ENCODE measurements around the gene AGMAT. TPM values are rescaled to one million over a fixed set of nuclear protein-coding genes. Genes with fewer than 3 reads are reported as not detected.

The AGMAT gene
- total RNA-seq, 2 experiments from 2014 or later: 3.8 to 4.6 TPM

DNA sequence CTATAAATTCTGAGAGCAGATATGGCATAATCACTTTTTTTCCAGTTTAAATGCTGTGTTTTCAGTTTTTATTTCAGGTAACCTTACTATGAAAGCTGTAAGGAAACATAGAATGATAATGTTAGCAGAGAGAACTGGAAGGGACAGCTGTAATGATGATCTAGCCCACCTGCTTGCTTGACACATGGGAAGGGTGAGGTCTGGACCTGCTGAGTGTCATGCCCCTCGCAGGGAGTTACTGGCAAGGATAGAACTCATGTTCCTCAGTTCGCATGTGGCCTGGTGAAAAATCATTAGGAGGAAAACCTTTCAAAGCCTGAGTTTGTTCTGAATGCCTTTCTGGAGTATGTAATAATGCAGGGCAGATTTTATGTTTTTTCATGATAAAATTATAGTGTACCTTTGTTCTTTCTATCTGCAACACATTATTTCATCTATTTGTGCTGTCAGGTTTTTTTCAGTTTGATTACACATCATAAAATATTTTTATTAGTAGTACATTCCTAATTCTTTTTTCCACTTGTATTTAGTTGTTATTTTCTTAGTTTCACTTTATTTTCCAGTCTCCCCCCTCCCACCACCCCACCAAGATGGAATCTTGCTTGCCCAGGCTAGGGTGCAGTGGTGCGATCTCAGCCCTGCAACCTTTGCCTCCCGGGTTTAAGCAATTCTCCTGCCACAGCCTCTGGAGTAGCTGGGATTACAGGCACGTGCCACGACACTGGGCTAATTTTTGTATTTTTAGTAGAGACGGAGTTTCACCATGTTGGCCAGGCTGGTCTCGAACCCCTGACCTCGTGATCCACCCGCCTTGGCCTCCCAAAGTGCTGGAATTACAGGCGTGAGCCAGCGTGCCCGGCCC is 40.4 kb upstream of the AGMAT start:
- Histone ChIP-seq H3K27me3 (ENCODE audit: control insufficient read depth in 1 of 2, insufficient read depth in 2 of 2, low read length in 2 of 2) (no peaks in the 10 kb centered on the region), H3K4me3 (ENCODE audit: low read length) (no peak overlapping the region), H3K36me3 (ENCODE audit: insufficient read depth, low read length) (peaks cover 30% of the 10 kb centered on the region), H3K9me3 (ENCODE audit: control insufficient read depth in 1 of 2, insufficient read depth in 1 of 2, low read length in 2 of 2) (no peaks in the 10 kb centered on the region), H3K27ac (ENCODE audit: low read depth in 1 of 2, low read length in 2 of 2) (no peak overlapping the region), H3K4me1 (ENCODE audit: insufficient read depth, low read length) (peaks cover 24% of the 10 kb centered on the region)
- CTCF ChIA-PET: no interaction called here
- Mint-ChIP-seq H3K4me3 (no peak overlapping the region), H3K27me3 (no peaks in the 10 kb centered on the region), H3K4me1 (ENCODE audit: low read depth) (peaks cover 63% of the 10 kb centered on the region), H3K27ac (no peak overlapping the region), H3K36me3 (ENCODE audit: low read depth) (peaks cover 37% of the 10 kb centered on the region), H3K9me3 (no peaks in the 10 kb centered on the region)
- DNase-seq (no peak), ATAC-seq (ENCODE audit: poor library complexity) (no peak)
- POLR2A ChIA-PET: no interaction called here
- intact Hi-C loops (cut with DNase I, micrococcal nuclease): no loop called here
- TF ChIP-seq, protein P1, sequence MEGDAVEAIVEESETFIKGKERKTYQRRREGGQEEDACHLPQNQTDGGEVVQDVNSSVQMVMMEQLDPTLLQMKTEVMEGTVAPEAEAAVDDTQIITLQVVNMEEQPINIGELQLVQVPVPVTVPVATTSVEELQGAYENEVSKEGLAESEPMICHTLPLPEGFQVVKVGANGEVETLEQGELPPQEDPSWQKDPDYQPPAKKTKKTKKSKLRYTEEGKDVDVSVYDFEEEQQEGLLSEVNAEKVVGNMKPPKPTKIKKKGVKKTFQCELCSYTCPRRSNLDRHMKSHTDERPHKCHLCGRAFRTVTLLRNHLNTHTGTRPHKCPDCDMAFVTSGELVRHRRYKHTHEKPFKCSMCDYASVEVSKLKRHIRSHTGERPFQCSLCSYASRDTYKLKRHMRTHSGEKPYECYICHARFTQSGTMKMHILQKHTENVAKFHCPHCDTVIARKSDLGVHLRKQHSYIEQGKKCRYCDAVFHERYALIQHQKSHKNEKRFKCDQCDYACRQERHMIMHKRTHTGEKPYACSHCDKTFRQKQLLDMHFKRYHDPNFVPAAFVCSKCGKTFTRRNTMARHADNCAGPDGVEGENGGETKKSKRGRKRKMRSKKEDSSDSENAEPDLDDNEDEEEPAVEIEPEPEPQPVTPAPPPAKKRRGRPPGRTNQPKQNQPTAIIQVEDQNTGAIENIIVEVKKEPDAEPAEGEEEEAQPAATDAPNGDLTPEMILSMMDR (IDR thresholded peaks at IDR 0.05): no peak

GRCh38 chr1:15624133-15624714 is 39.4 kb upstream of the AGMAT start:
- ChIA-PET POLR2A (no interaction called here), CTCF (no interaction called here)
- intact Hi-C loops (cut with DNase I, micrococcal nuclease): no loop called here
- TF ChIP-seq, protein P1 (IDR thresholded peaks at IDR 0.05): no peak
- no peak for DNase-seq
- Mint-ChIP-seq H3K4me3 (no peak overlapping the region), H3K9me3 (no peaks in the 10 kb centered on the region), H3K4me1 (ENCODE audit: low read depth) (peaks cover 74% of the 10 kb centered on the region), H3K36me3 (ENCODE audit: low read depth) (peaks cover 31% of the 10 kb centered on the region), H3K27ac (peak overlapping the region; percentile 8), H3K27me3 (no peaks in the 10 kb centered on the region)
- Histone ChIP-seq H3K4me3 (ENCODE audit: low read length) (no peak overlapping the region), H3K27me3 (ENCODE audit: control insufficient read depth in 1 of 2, insufficient read depth in 2 of 2, low read length in 2 of 2) (no peaks in the 10 kb centered on the region), H3K9me3 (ENCODE audit: control insufficient read depth in 1 of 2, insufficient read depth in 1 of 2, low read length in 2 of 2) (no peaks in the 10 kb centered on the region), H3K4me1 (ENCODE audit: insufficient read depth, low read length) (peaks cover 35% of the 10 kb centered on the region), H3K27ac (ENCODE audit: low read depth in 1 of 2, low read length in 2 of 2) (no peak overlapping the region), H3K36me3 (ENCODE audit: insufficient read depth, low read length) (peaks cover 27% of the 10 kb centered on the region)
- ATAC-seq (ENCODE audit: poor library complexity): no peak

DNA sequence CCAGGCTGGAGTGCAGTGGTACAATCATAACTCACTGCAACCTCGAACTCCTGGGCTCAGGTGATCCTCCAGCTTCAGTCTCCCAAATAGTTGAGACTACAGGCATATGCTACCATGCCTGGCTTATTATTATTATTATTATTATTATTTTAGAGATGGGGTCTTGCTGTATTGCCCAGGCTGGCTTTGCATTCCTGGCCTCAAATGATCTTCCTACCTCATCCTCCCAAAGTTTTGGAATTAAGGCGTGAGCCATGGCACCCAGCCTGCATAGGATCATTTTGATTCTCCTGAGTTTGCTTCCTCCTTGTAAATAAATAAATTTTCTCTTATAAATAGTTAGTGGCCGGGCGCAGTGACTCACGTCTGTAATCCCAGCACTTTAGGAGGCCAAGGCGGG is 38.6 kb upstream of the AGMAT start:
- H3K9me3 Mint-ChIP-seq: no peaks in the 10 kb centered on the region
- TF ChIP-seq, protein P1 (IDR thresholded peaks at IDR 0.05): no peak
- no peaks in the 10 kb centered on the region for H3K27me3 Mint-ChIP-seq
- Histone ChIP-seq H3K27me3 (ENCODE audit: control insufficient read depth in 1 of 2, insufficient read depth in 2 of 2, low read length in 2 of 2) (no peaks in the 10 kb centered on the region), H3K9me3 (ENCODE audit: control insufficient read depth in 1 of 2, insufficient read depth in 1 of 2, low read length in 2 of 2) (no peaks in the 10 kb centered on the region), H3K27ac (ENCODE audit: low read depth in 1 of 2, low read length in 2 of 2) (no peak overlapping the region), H3K4me1 (ENCODE audit: insufficient read depth, low read length) (peaks cover 43% of the 10 kb centered on the region), H3K36me3 (ENCODE audit: insufficient read depth, low read length) (peaks cover 27% of the 10 kb centered on the region), H3K4me3 (ENCODE audit: low read length) (no peak overlapping the region)
- ChIA-PET CTCF (interaction anchor here (0.7 to 1.4 kb wide), 3 partner anchors 11 to 1407 kb away, joined by 3 to 4 read pairs (median 3); no protein-coding TSS in a partner anchor), POLR2A (no interaction called here)
- no peak overlapping the region for H3K27ac Mint-ChIP-seq
- intact Hi-C loops (cut with DNase I, micrococcal nuclease): no loop called here
- H3K4me3 Mint-ChIP-seq: no peak overlapping the region
- H3K36me3 Mint-ChIP-seq (ENCODE audit: low read depth): peaks cover 25% of the 10 kb centered on the region
- H3K4me1 Mint-ChIP-seq (ENCODE audit: low read depth): peaks cover 82% of the 10 kb centered on the region
- no peak for ATAC-seq (ENCODE audit: poor library complexity)
- DNase-seq: no peak
